HEK293T (cell line): ENCODE measurements around the gene SALL1.

Source experiments
- CTCF ChIA-PET: fragments of 350-600 bp; formaldehyde crosslinking; extraction: SDS; loops from one replicate; lab custom pipeline; 2021; ENCODE audit warnings: antibody characterized with exemption, inconsistent platforms; lab: Yijun Ruan, JAX
- POLR2A ChIA-PET: fragments of 350-600 bp; formaldehyde crosslinking; extraction: SDS; loops from one replicate; lab custom pipeline; 2020; ENCODE audit warnings: antibody characterized with exemption, inconsistent platforms; lab: Yijun Ruan, JAX
- DNase-seq: peaks from one replicate; pipeline ENCODE4 v3.0.0; 2012; ENCODE audit warnings: mixed read lengths; ENCODE audit errors: extremely low spot score
- ARNT ChIP-seq: fragments of 450-650 bp; IDR thresholded peaks from 2 replicates; pipeline ENCODE4 v1.6.1; 2017; ENCODE audit warnings: mild to moderate bottlenecking
- BHLHE40 ChIP-seq: fragments of 450-650 bp; IDR thresholded peaks from 2 replicates; pipeline ENCODE4 v1.6.1; 2016; ENCODE audit warnings: mild to moderate bottlenecking, moderate library complexity, borderline replicate concordance
- CTBP1 ChIP-seq: fragments of 450-650 bp; IDR thresholded peaks from 2 replicates; pipeline ENCODE4 v1.6.1; 2016; ENCODE audit warnings: borderline replicate concordance
- ELF4 ChIP-seq: fragments of 450-650 bp; IDR thresholded peaks from 2 replicates; pipeline ENCODE4 v1.6.1; 2017; ENCODE audit warnings: antibody characterized with exemption
- FOXK2 ChIP-seq: fragments of 450-650 bp; IDR thresholded peaks from 2 replicates; pipeline ENCODE4 v1.6.1; 2016; ENCODE audit warnings: mild to moderate bottlenecking
- FOXM1 ChIP-seq: fragments of 450-650 bp; IDR thresholded peaks from 2 replicates; pipeline ENCODE4 v1.6.1; 2017; ENCODE audit warnings: mild to moderate bottlenecking, borderline replicate concordance
- HDGF ChIP-seq: fragments of 450-650 bp; IDR thresholded peaks from 2 replicates; pipeline ENCODE4 v1.6.1; 2017; ENCODE audit warnings: antibody characterized with exemption, borderline replicate concordance
- L3MBTL2 ChIP-seq: fragments of 450-650 bp; conservative IDR thresholded peaks from 2 replicates; pipeline ENCODE4 v1.6.1; 2016; ENCODE audit warnings: mild to moderate bottlenecking
- LEF1 ChIP-seq: fragments of 450-650 bp; IDR thresholded peaks from 2 replicates; pipeline ENCODE4 v1.6.1; 2017; ENCODE audit warnings: mild to moderate bottlenecking, borderline replicate concordance
- NFRKB ChIP-seq: fragments of 450-650 bp; IDR thresholded peaks from 2 replicates; pipeline ENCODE4 v1.6.1; 2016; ENCODE audit warnings: mild to moderate bottlenecking, moderate library complexity
- SP1 ChIP-seq: fragments of 450-650 bp; IDR thresholded peaks from 2 replicates; pipeline ENCODE4 v1.6.1; 2017
- SUZ12 ChIP-seq: fragments of 450-650 bp; IDR thresholded peaks from 2 replicates; pipeline ENCODE4 v1.6.1; 2016; ENCODE audit warnings: mild to moderate bottlenecking
- TARDBP ChIP-seq: fragments of 450-650 bp; IDR thresholded peaks from 2 replicates; pipeline ENCODE4 v1.6.1; 2016
- ZNF384 ChIP-seq: fragments of 450-650 bp; IDR thresholded peaks from 2 replicates; pipeline ENCODE4 v1.6.1; 2016
- TF ChIP-seq, protein P1 (sequence below): fragments of 450-650 bp; IDR thresholded peaks from 2 replicates; pipeline ENCODE4 v1.6.1; 2016

The SALL1 gene

DNA sequence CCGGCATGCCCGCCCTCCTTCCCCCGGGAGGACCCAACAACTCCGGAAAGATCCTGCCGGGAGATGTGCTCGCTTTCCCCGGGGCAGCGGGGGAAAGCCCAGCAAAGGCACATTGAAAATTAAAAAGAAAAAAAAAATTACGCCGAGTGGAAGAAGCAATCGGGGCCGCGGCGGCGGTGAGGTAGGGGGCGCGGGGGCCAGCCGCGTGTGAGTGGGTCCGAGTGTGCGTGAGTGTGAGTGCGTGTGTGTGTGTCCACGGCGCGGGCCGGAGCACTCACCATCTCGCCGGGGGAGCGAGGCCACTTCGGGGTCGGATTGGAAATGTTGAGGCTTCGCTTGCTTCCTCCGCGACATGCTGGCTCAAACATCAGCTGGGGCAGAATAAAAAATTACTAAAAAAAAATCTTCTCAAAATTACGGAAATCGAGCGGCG is at the start of gene SALL1:
Gene SALL1, minus strand, starts transcription at position 383 of the 433 bp plus-strand sequence. Its CDS starts 29 bp downstream, at position 354.
- POLR2A ChIA-PET, result no interaction called here
- CTCF ChIA-PET, result no interaction called here
- DNase-seq, result no peak
- peak; percentile 34; the same call in 1 of the 2 replicates for TF ChIP-seq TARDBP
- TF ChIP-seq ZNF384, result no peak
- TF ChIP-seq, protein P1, sequence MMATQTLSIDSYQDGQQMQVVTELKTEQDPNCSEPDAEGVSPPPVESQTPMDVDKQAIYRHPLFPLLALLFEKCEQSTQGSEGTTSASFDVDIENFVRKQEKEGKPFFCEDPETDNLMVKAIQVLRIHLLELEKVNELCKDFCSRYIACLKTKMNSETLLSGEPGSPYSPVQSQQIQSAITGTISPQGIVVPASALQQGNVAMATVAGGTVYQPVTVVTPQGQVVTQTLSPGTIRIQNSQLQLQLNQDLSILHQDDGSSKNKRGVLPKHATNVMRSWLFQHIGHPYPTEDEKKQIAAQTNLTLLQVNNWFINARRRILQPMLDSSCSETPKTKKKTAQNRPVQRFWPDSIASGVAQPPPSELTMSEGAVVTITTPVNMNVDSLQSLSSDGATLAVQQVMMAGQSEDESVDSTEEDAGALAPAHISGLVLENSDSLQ, result no peak
- no peak for TF ChIP-seq SUZ12

DNA sequence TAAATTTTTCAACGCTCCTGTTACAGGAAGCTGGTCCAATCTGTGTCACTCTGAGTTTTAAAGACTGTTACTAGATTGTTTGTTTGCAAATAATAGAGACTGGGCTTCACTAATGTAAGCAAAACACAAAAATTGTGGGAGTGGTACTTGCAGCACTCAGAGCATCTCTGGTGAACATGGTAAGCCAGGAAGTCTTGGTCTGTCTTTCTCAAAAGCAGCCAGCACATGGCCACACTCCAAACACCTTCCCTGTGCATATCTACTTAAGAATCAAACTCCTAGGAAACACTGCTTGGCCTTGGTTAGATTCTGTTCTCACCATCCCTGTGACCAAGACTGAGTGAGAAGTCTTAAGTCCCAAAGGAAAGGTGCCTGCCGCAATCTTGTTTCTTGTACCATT is 49.7 kb upstream of the SALL1 start:
- ChIA-PET CTCF (no interaction called here), POLR2A (no interaction called here)
- no peak for TF ChIP-seq ZNF384
- DNase-seq, result no peak

DNA sequence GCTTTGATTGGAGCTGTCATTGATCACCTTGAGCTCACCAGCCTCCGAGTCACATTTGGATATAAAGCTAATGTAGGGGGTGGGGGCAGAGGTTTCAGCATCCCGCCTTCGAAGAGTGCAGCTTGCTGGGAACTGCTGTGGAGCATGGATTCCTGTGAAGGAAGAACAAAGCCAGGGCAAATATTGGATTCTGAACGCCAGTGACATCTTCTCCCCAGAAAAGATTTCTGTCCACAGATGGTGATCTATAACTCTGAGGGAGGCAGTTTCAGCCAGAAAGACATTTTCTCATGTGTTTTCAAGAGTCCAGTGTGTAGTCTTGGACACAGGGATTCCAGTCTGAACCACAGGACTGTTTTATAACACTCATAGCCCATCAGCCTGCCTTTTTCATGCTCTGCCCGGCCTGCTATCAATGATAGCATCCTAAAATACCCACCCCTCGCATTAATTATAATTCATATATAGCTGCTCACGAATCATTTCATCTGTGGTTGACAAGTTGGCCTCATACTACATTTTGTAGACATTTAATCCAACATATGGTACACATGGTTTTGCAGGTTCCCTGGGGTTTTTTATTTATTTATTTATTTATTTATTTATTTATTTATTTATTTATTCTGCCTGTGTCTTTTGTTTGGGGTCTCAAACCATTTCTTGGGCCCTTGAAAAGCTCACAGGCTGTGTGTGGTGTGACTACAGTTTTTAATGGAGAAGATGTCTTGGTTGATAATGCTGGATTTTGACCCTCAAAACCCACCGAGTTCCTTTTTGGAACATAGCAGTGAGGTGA is 47.1 kb upstream of the SALL1 start:
- ChIA-PET CTCF (no interaction called here), POLR2A (interaction anchor here (0.7 kb wide), 1 partner anchor 125 kb away, joined by 3 read pairs; no protein-coding TSS in a partner anchor)
- TF ChIP-seq L3MBTL2 (no peak), BHLHE40 (no peak), SP1 (no peak), NFRKB (no peak), LEF1 (no peak), TARDBP (no peak), SUZ12 (no peak)
- TF ChIP-seq, protein P1, result no peak
- DNase-seq, result no peak

DNA sequence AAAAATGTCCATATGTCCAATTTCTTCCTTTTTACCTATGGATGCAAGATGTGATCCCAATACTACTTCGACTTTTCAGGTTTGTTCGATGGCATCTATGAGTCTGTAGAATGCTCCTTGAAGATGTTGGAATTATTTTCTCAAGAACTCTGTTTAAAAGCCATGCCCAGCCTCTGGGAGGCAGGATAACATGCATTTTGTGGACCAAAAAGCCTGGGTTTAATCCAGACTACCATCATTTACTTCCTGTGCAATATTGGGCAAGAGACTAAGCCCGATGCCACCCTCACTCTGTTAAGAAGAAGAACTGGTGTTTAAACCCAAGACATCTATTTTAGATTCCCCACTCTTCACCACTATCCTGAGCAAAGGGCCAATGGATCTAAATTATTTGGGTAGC is 42.8 kb upstream of the SALL1 start:
- CTCF ChIA-PET, result no interaction called here
- POLR2A ChIA-PET, result no interaction called here
- no peak for TF ChIP-seq ARNT
- no peak for TF ChIP-seq FOXM1
- no peak for TF ChIP-seq L3MBTL2
- TF ChIP-seq ZNF384, result no peak
- TF ChIP-seq LEF1, result no peak
- no peak for TF ChIP-seq ELF4
- TF ChIP-seq CTBP1, result no peak
- no peak for DNase-seq

DNA sequence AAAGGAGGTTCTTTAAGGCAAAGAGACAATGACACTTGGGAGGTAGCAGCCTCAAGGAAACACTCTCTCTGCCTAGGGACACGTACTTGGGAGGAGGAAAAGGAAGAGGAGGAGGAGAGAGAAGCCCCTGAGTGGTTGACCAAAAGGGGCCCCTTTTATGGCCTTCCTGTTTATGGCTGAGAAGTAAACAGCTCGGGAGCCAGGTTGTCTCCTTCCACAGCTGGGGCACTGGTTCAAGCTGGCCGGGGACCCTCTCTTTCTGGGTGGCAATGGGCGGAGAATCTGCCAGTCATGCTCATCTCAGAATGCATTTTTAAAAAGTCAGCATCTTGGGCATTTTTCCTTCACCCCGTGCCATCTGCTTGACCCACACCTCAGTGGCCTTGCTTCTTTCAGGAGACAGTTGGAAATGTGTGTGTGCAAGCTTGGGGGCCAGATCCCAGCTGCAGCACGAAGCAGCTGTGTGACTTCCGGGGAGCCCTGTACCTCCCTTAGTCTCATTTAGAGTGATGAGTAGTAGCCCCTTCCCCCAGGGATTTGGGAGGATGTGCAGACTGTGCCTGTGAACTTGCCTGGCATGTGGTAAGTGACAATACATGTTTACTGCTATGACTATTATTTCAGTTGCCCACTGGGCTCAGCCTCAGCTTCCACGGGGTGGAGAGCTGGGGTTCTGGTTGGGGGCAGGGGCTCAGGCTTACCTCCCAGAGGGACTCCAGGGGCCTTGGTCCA is 33.8 kb upstream of the SALL1 start:
- ChIA-PET CTCF (no interaction called here), POLR2A (no interaction called here)
- no peak for TF ChIP-seq ZNF384
- TF ChIP-seq FOXM1, result no peak
- no peak for TF ChIP-seq L3MBTL2
- TF ChIP-seq ELF4, result no peak
- TF ChIP-seq CTBP1, result no peak
- no peak for TF ChIP-seq FOXK2
- TF ChIP-seq TARDBP, result no peak
- no peak for TF ChIP-seq LEF1
- TF ChIP-seq SUZ12, result no peak
- TF ChIP-seq, protein P1, result no peak
- TF ChIP-seq HDGF, result no peak
- DNase-seq, result no peak

DNA sequence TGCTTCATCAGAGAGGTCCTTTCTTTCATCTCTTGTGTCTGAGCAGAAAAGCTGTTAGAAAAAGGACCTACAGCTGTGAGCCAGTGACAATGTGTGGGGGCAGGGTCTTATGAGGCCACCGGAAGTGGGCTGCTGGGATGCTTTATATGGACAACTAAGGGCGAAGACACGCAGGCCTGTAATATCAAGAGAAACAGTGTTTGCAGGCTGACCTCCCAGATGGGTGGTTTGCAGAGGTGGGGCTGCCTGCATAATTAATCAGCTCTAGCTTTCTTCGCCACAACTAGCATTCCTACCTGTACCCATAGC is 30.4 kb upstream of the SALL1 start:
- TF ChIP-seq ELF4 (no peak), ZNF384 (no peak), CTBP1 (no peak), L3MBTL2 (no peak), SUZ12 (no peak), ARNT (no peak), HDGF (no peak), FOXK2 (no peak), BHLHE40 (no peak)
- TF ChIP-seq, protein P1, result no peak
- ChIA-PET CTCF (no interaction called here), POLR2A (no interaction called here)
- no peak for DNase-seq
